ENCODE results near the gene NT5C1A.

GRCh38 chr1:39717809-39718208, 45.9 kb upstream of the NT5C1A start:
- TF ChIP-seq CTCF (IDR thresholded peaks at IDR 0.05; ENCODE audit: low read length) (peak; percentile 18; the same call in 1 of the 2 replicates), EZH2 (IDR thresholded peaks at IDR 0.05; ENCODE audit: borderline replicate concordance, low read length) (no peak)
